Spinal cord (tissue), 10 donors: ENCODE measurements around the gene ITPRID1. TPM values are rescaled to one million over a fixed set of nuclear protein-coding genes. Genes with fewer than 3 reads are reported as not detected.
A peak's percentile ranks its signal among the peaks of the same experiment; 100 is the strongest.

Source experiments
- DNase-seq, 6 donors: peaks; one replicate each; pipeline versions ENCODE4 v3.0.0 to v3.0.0-alpha.2; 2013 to 2015; ENCODE audit warnings: low spot score in 6 of 6, low read depth in 4 of 6
- H3K27ac ChIP-seq: one replicate; pipeline ENCODE4 v1.5.1; 2013; ENCODE audit warnings: low read depth, low read length, control low read depth
- H3K27me3 ChIP-seq: one replicate; pipeline ENCODE4 v1.6.1; 2013; ENCODE audit warnings: low read length; ENCODE audit not compliant: control insufficient read depth, insufficient read depth
- H3K36me3 ChIP-seq: one replicate; pipeline ENCODE4 v1.6.1; 2013; ENCODE audit warnings: low read length; ENCODE audit not compliant: control insufficient read depth, insufficient read depth
- H3K4me1 ChIP-seq: one replicate; pipeline ENCODE4 v1.6.1; 2013; ENCODE audit warnings: low read length; ENCODE audit not compliant: control insufficient read depth, insufficient read depth
- H3K4me3 ChIP-seq: one replicate; pipeline ENCODE4 v1.5.1; 2013; ENCODE audit warnings: low read depth, low read length, control low read depth
- H3K9me3 ChIP-seq: one replicate; pipeline ENCODE4 v1.6.1; 2013; ENCODE audit warnings: low read length; ENCODE audit not compliant: control insufficient read depth, insufficient read depth
- WGBS: methylation state at CpG from one replicate; pipeline ENCODE4 v1.1.5; 2013; ENCODE audit warnings: missing lambda C conversion rate; ENCODE audit not compliant: insufficient coverage; 5-methylcytosine and 5-hydroxymethylcytosine counted together
- polyA plus RNA-seq, 2 donors: library from polyadenylated mRNA; unstranded; fragments of 120-200 nt; gene quantifications; one replicate each; pipeline ENCODE4 v1.2.1, GENCODE V29; 2013; ENCODE audit not compliant: insufficient read length in 2 of 2
- total RNA-seq, 2 donors: library from RNA; depleted of rRNA in 1 of 2; stranded (reverse); fragments of 120-200 nt in 1 of 2; fragments of >200 nt in 1 of 2; gene quantifications; one replicate each; pipeline versions ENCODE4 v1.2.3 to v1.2.4, GENCODE V29; 2013 to 2014
- donor health status: healthy.

Gene ITPRID1
- total and polyA plus RNA-seq, 4 donors: 0.09 to 0.11 TPM; not detected in 2

GRCh38 chr7:31647511-31647910, 133.6 kb downstream of the ITPRID1 start:
- no peak overlapping the region for H3K4me3 ChIP-seq
- no peak for DNase-seq
- peaks cover 9% of the 10 kb centered on the region for H3K4me1 ChIP-seq
- H3K9me3 ChIP-seq: no peaks in the 10 kb centered on the region
- no CpG with 5 or more reads among the region's 7 CpGs for WGBS
- no peaks in the 10 kb centered on the region for H3K36me3 ChIP-seq
- H3K27ac ChIP-seq: no peak overlapping the region
- no peaks in the 10 kb centered on the region for H3K27me3 ChIP-seq

GRCh38 chr7:31648288-31648687, 134.4 kb downstream of the ITPRID1 start:
- peaks cover 4% of the 10 kb centered on the region for H3K4me1 ChIP-seq
- H3K36me3 ChIP-seq: no peaks in the 10 kb centered on the region
- no peaks in the 10 kb centered on the region for H3K27me3 ChIP-seq
- peak in 3 of 6 donors; percentile 11 to 65 (median 52) for DNase-seq
- no peak overlapping the region for H3K4me3 ChIP-seq
- H3K9me3 ChIP-seq: no peaks in the 10 kb centered on the region
- no peak overlapping the region for H3K27ac ChIP-seq
- no CpG with 5 or more reads among the region's 1 CpG for WGBS

GRCh38 chr7:31648880-31649279, 135.0 kb downstream of the ITPRID1 start:
- Histone ChIP-seq H3K27me3 (no peaks in the 10 kb centered on the region), H3K4me3 (no peak overlapping the region), H3K4me1 (no peaks in the 10 kb centered on the region), H3K9me3 (no peaks in the 10 kb centered on the region), H3K36me3 (no peaks in the 10 kb centered on the region), H3K27ac (no peak overlapping the region)
- DNase-seq: no peak
- 89% methylated on average over 1 of the region's 4 CpGs for WGBS

- 50% methylated on average over 5 of the region's 7 CpGs for WGBS
- no peaks in the 10 kb centered on the region for H3K9me3 ChIP-seq
- no peaks in the 10 kb centered on the region for H3K27me3 ChIP-seq
- DNase-seq: peak in 1 of 6 donors; percentile 18
- no peaks in the 10 kb centered on the region for H3K4me1 ChIP-seq
- no peak overlapping the region for H3K4me3 ChIP-seq
- no peak overlapping the region for H3K27ac ChIP-seq
- H3K36me3 ChIP-seq: no peaks in the 10 kb centered on the region
Observed at GRCh38 chr7:31651234-31652062, 137.6 kb downstream of the ITPRID1 start.

GRCh38 chr7:31652063-31652326, 138.1 kb downstream of the ITPRID1 start:
- H3K27ac ChIP-seq: no peak overlapping the region

GRCh38 chr7:31663072-31663471, 149.2 kb downstream of the ITPRID1 start:
- DNase-seq: no peak
- WGBS: 71% methylated on average over 5 of the region's 5 CpGs
- H3K9me3 ChIP-seq: no peaks in the 10 kb centered on the region
- H3K4me3 ChIP-seq: no peak overlapping the region
- H3K27me3 ChIP-seq: no peaks in the 10 kb centered on the region
- H3K4me1 ChIP-seq: no peaks in the 10 kb centered on the region
- no peaks in the 10 kb centered on the region for H3K36me3 ChIP-seq
- H3K27ac ChIP-seq: no peak overlapping the region

More at GRCh38 chr7:31652063-31652326, 138.1 kb downstream of the ITPRID1 start:
- no peak overlapping the region for H3K4me3 ChIP-seq
- no peaks in the 10 kb centered on the region for H3K9me3 ChIP-seq
- DNase-seq: no peak
- no peaks in the 10 kb centered on the region for H3K4me1 ChIP-seq
- H3K27me3 ChIP-seq: no peaks in the 10 kb centered on the region
- H3K36me3 ChIP-seq: no peaks in the 10 kb centered on the region

- Histone ChIP-seq H3K27me3 (no peaks in the 10 kb centered on the region), H3K27ac (no peak overlapping the region), H3K36me3 (no peaks in the 10 kb centered on the region), H3K4me1 (no peaks in the 10 kb centered on the region), H3K4me3 (no peak overlapping the region), H3K9me3 (no peaks in the 10 kb centered on the region)
- DNase-seq: no peak
Observed at GRCh38 chr7:31664890-31665289, 151.0 kb downstream of the ITPRID1 start.

- Histone ChIP-seq H3K9me3 (no peaks in the 10 kb centered on the region), H3K27me3 (no peaks in the 10 kb centered on the region), H3K4me3 (no peak overlapping the region), H3K36me3 (no peaks in the 10 kb centered on the region), H3K27ac (no peak overlapping the region), H3K4me1 (no peaks in the 10 kb centered on the region)
- WGBS: no CpG with 5 or more reads among the region's 1 CpG
- no peak for DNase-seq
Observed at GRCh38 chr7:31665546-31665945, 151.7 kb downstream of the ITPRID1 start.

- H3K27ac ChIP-seq: no peak overlapping the region
- no peak for DNase-seq
- no peak overlapping the region for H3K4me3 ChIP-seq
- H3K27me3 ChIP-seq: no peaks in the 10 kb centered on the region
- H3K9me3 ChIP-seq: peaks cover 3% of the 10 kb centered on the region
- H3K36me3 ChIP-seq: no peaks in the 10 kb centered on the region
- H3K4me1 ChIP-seq: no peaks in the 10 kb centered on the region
Observed at GRCh38 chr7:31669461-31669860, 155.6 kb downstream of the ITPRID1 start.

GRCh38 chr7:31679574-31680305, 165.8 kb downstream of the ITPRID1 start:
- peak in 2 of 6 donors; percentile 67 to 78 for DNase-seq
- no peak overlapping the region for H3K4me3 ChIP-seq
- H3K36me3 ChIP-seq: no peaks in the 10 kb centered on the region
- no peak overlapping the region for H3K27ac ChIP-seq
- H3K4me1 ChIP-seq: no peaks in the 10 kb centered on the region
- no peaks in the 10 kb centered on the region for H3K27me3 ChIP-seq
- WGBS: 56% methylated on average over 8 of the region's 12 CpGs
- H3K9me3 ChIP-seq: no peaks in the 10 kb centered on the region
